Left lung (tissue), 10 donors: ENCODE data around the gene ZCCHC2. TPM values are rescaled to one million over a fixed set of nuclear protein-coding genes. Genes with fewer than 3 reads are reported as not detected.

Experiments used
- ATAC-seq: fragments of 200-7000 bp; cut with Tn5 transposase; one replicate; pipeline ENCODE4 v1.9.1; 2020; ENCODE audit warnings: moderate library complexity
- DNase-seq, 4 donors: peaks; one replicate each; pipeline ENCODE4 v3.0.0-alpha.2; 2013 to 2020
- H3K27ac ChIP-seq, 2 donors: fragments of 200-600 bp; sonication (generic) in 1 of 2; one replicate each; pipeline versions ENCODE4 v1.5.0 to v1.8.0; 2020 to 2021
- H3K27me3 ChIP-seq, 2 donors: fragments of 200-600 bp; sonication (generic) in 1 of 2; one replicate each; pipeline versions ENCODE4 v1.5.0 to v1.8.0; 2020 to 2021
- H3K36me3 ChIP-seq, 2 donors: fragments of 200-600 bp; sonication (generic) in 1 of 2; one replicate each; pipeline versions ENCODE4 v1.5.0 to v1.8.0; 2020 to 2021
- H3K4me1 ChIP-seq, 2 donors: fragments of 200-600 bp; one replicate each; pipeline ENCODE4 v1.8.0; 2021
- H3K4me3 ChIP-seq, 2 donors: fragments of 200-600 bp; sonication (generic) in 1 of 2; one replicate each; pipeline versions ENCODE4 v1.5.0 to v1.8.0; 2020 to 2021; ENCODE audit warnings: mild to moderate bottlenecking in 1 of 2
- H3K9me3 ChIP-seq, 2 donors: fragments of 200-600 bp; sonication (generic) in 1 of 2; one replicate each; pipeline versions ENCODE4 v1.5.0 to v1.8.0; 2020 to 2021
- CTCF ChIP-seq, 2 donors: fragments of 200-600 bp; sonication (generic) in 1 of 2; IDR thresholded peaks; one replicate each; pipeline versions ENCODE4 v1.5.0 to v1.8.0; 2021; ENCODE audit warnings: antibody characterized with exemption in 2 of 2
- intact Hi-C, 2 donors: fragments of 100-400 bp; cut with DNase I; formaldehyde crosslinking; loops; one replicate each; pipeline versions ENCODE4 v1.11.2 to v1.14.2; 2022
- polyA plus RNA-seq, 6 donors: library from polyadenylated mRNA; unstranded; fragments of 120-200 nt; gene quantifications; one replicate each; pipeline ENCODE4 v1.2.1, GENCODE V29; 2013; ENCODE audit not compliant: insufficient read length in 6 of 6
- total RNA-seq, 2 donors: library from RNA; stranded (reverse); fragmentation: NEBNext Ultra II Directional; extraction: Animal tissue kit (Norgen Biotek cat#: 25700); gene quantifications; one replicate each; pipeline ENCODE4 v1.2.1, GENCODE V29; 2021
- donor health status: DM: no; HTN: yes; CAD: no.
- donor health status: DM: no; HTN: no; CAD: no.

ZCCHC2 gene
- total and polyA plus RNA-seq, 8 donors = 14.9 to 34.5 (median 17.0) TPM

- Histone ChIP-seq H3K36me3 (no peaks in the 10 kb centered on the region), H3K27me3 (peaks cover 0 to 17% of the 10 kb centered on the region in 2 donors), H3K27ac (no peak overlapping the region), H3K9me3 (no peaks in the 10 kb centered on the region), H3K4me3 (no peak overlapping the region), H3K4me1 (no peaks in the 10 kb centered on the region)
- DNase-seq (no peak), ATAC-seq (no peak)
- TF ChIP-seq CTCF (IDR thresholded peaks at IDR 0.05) = no peak
- intact Hi-C loops = no loop called here
Measured at GRCh38 chr18:62605685-62606084, 82.9 kb downstream of the ZCCHC2 start.

- Histone ChIP-seq H3K36me3 (no peaks in the 10 kb centered on the region), H3K27ac (no peak overlapping the region), H3K4me1 (no peaks in the 10 kb centered on the region), H3K4me3 (no peak overlapping the region), H3K9me3 (no peaks in the 10 kb centered on the region), H3K27me3 (peaks cover 0 to 21% of the 10 kb centered on the region in 2 donors)
- TF ChIP-seq CTCF (IDR thresholded peaks at IDR 0.05) = no peak
- intact Hi-C loops = no loop called here
- DNase-seq = no peak
- no peak for ATAC-seq
Measured at GRCh38 chr18:62606106-62606505, 83.3 kb downstream of the ZCCHC2 start.

GRCh38 chr18:62607302-62607701 is 84.5 kb downstream of the ZCCHC2 start:
- ATAC-seq = no peak
- Histone ChIP-seq H3K9me3 (no peaks in the 10 kb centered on the region), H3K27me3 (peaks cover 3 to 33% of the 10 kb centered on the region in 2 donors), H3K36me3 (no peaks in the 10 kb centered on the region), H3K4me3 (no peak overlapping the region), H3K27ac (no peak overlapping the region), H3K4me1 (no peaks in the 10 kb centered on the region)
- no peak for TF ChIP-seq CTCF (IDR thresholded peaks at IDR 0.05)
- DNase-seq = no peak
- intact Hi-C loops = no loop called here

- DNase-seq (no peak), ATAC-seq (no peak)
- Histone ChIP-seq H3K36me3 (no peaks in the 10 kb centered on the region), H3K27ac (no peak overlapping the region), H3K27me3 (peaks cover 3 to 34% of the 10 kb centered on the region in 2 donors), H3K9me3 (no peaks in the 10 kb centered on the region), H3K4me1 (no peaks in the 10 kb centered on the region), H3K4me3 (no peak overlapping the region)
- intact Hi-C loops = no loop called here
- no peak for TF ChIP-seq CTCF (IDR thresholded peaks at IDR 0.05)
Measured at GRCh38 chr18:62607708-62608428, 85.0 kb downstream of the ZCCHC2 start.

GRCh38 chr18:62609764-62610163 is 86.9 kb downstream of the ZCCHC2 start:
- H3K4me1 ChIP-seq = no peaks in the 10 kb centered on the region
- H3K27ac ChIP-seq = no peak overlapping the region
- DNase-seq (no peak), ATAC-seq (no peak)
- H3K4me3 ChIP-seq = no peak overlapping the region
- intact Hi-C loops = no loop called here
- H3K27me3 ChIP-seq = peaks cover 3 to 21% of the 10 kb centered on the region in 2 donors
- H3K36me3 ChIP-seq = no peaks in the 10 kb centered on the region
- TF ChIP-seq CTCF (IDR thresholded peaks at IDR 0.05) = no peak
- no peaks in the 10 kb centered on the region for H3K9me3 ChIP-seq
